ENCODE results near the gene TMEM202. TPM values are rescaled to one million over a fixed set of nuclear protein-coding genes. Genes with fewer than 3 reads are reported as not detected.

Gene TMEM202
- total and polyA plus RNA-seq, 2 of the 13 experiments (the other 11 are each of a cell fraction or from before 2014, with no cell fraction given) = not detected

DNA sequence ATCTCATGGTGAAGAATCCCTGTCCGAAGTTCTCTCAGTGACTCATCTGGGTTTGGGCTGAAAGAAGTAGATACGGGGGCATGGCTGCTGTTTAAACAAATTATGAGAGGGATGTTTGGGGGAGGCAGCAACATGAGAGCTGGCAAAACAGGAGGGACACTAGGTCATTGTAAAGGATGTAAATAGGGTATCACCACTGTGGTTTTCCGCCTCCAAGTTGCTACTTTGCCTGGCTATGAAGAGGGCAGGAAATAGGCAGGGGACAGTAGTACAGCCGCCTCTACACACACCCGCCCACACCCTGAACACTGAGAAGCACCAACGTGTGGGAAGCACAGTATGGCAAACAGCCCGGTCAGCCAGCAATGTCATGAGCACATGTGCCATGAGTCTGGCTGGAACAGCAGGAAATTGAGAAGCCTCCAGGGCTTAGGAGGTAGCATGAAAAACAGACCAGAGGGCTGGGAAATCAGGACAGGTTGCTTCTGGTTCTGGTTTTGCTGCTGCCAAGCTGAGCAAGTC is 39.4 kb upstream of the TMEM202 start (continued):
- TF ChIP-seq ZNF629 (CRISPR knock-in tag; conservative IDR thresholded peaks at IDR 0.05) (no peak), ZNF589 (CRISPR knock-in tag; conservative IDR thresholded peaks at IDR 0.05) (0 out of 2 replicates have a peak, but pooled peaks have one; percentile 29), FOXA3 (CRISPR knock-in tag; IDR thresholded peaks at IDR 0.05) (0 out of 2 replicates have a peak, but pooled peaks have one; percentile 8), FOXP1 (IDR thresholded peaks at IDR 0.05) (no peak), FOXP1 (CRISPR knock-in tag; IDR thresholded peaks at IDR 0.05) (peak; percentile 21; the same call in 1 of the 2 replicates), FOXJ3 (CRISPR knock-in tag; IDR thresholded peaks at IDR 0.05; ENCODE audit: borderline replicate concordance) (no peak), FOSL2 (CRISPR knock-in tag; IDR thresholded peaks at IDR 0.05) (peak; percentile 84), HNRNPH1 (optimal IDR thresholded peaks at IDR 0.05; ENCODE audit: low read depth, low read length) (no peak), ZBTB7B (CRISPR knock-in tag; IDR thresholded peaks at IDR 0.05) (no peak), DMAP1 (CRISPR knock-in tag; IDR thresholded peaks at IDR 0.05) (peak; percentile 37; the same call in 1 of the 2 replicates)

DNA sequence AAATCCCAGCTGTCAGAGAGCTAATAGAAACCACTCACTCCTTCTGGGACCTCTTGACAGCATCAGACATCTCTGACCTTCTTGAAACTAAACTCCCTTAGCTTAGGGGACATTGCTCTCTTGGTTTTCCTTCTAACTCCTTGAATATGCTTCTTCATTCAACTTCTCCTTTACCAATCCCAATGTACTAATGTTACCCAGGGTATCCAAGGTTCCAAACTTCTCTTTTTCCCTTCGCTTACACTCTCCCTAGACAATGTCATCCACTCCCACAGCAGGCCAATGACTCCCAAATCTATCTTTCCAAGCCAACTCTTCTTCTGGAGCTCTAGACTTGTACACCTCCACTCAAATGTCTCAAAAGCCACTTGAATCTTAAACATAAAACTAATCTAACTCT is 36.9 kb upstream of the TMEM202 start:
- peaks cover 50% of the 10 kb centered on the region for H3K79me2 ChIP-seq (ENCODE audit: insufficient read depth, low read length)
- no peak overlapping the region for H3K4me3 ChIP-seq (replicated peaks in 1 of 3; ENCODE audit: insufficient read depth in 1 of 3, low read depth in 2 of 3, low read length in 3 of 3)
- CTCF ChIA-PET (ENCODE audit: low intra/inter-chr PET ratio, low total read pairs) = no interaction called here
- WGBS (ENCODE audit: low lambda C conversion rate) = 97% methylated on average over 1 of the region's 1 CpG
- BruUV-seq (replicated peaks) = no TSS peak
- ATAC-seq (no peak), DNase-seq (ENCODE audit: low spot score) (no peak), FAIRE-seq (no peak)
- TF ChIP-seq FOXO1 (CRISPR knock-in tag; IDR thresholded peaks at IDR 0.05) = no peak
- POLR2A ChIA-PET = interaction anchor here (0.9 to 1.3 kb wide), 2 partner anchors 9 to 14 kb away, joined by 3 read pairs; partner anchors contain the start of gene HEXA
- no peaks in the 10 kb centered on the region for H3K9me3 ChIP-seq (ENCODE audit: low read length)
- no peaks in the 10 kb centered on the region for H3K27me3 ChIP-seq (ENCODE audit: control insufficient read depth in 1 of 2, insufficient read depth in 2 of 2, low read length in 2 of 2)
- in situ Hi-C loops (cut with HindIII; ENCODE audit: extremely low pct_ligation_motif_present, low pct_unique_long_range_greater_than_20kb) (no loop called here), intact Hi-C loops (cut with micrococcal nuclease; ENCODE audit: unreplicated experiment) (no loop called here)
- H3K4me1 ChIP-seq (ENCODE audit: insufficient read depth, low read length) = peaks cover 27% of the 10 kb centered on the region
- no peak overlapping the region for H3K27ac ChIP-seq (ENCODE audit: extremely low read length, insufficient read depth, low read length)
- no peaks in the 10 kb centered on the region for H4K20me1 ChIP-seq (ENCODE audit: insufficient read depth, low read length)
- H2AFZ ChIP-seq (ENCODE audit: low read length) = no peak overlapping the region
- peaks cover 8 to 26% of the 10 kb centered on the region in 2 experiments; a peak in 4 of 5 replicates for H3K36me3 ChIP-seq (replicated peaks in 1 of 2; ENCODE audit: control insufficient read depth in 1 of 2, insufficient read depth in 2 of 2, low read length in 2 of 2)
- H3K9ac ChIP-seq (ENCODE audit: insufficient read depth, low read depth, low read length) = no peak overlapping the region
- H3K4me2 ChIP-seq (ENCODE audit: low read depth, low read length) = no peak overlapping the region

All from HepG2 (cell line).